Fibroblast of lung (primary cell): ENCODE measurements around the gene PSKH1. TPM values are rescaled to one million over a fixed set of nuclear protein-coding genes. Genes with fewer than 3 reads are reported as not detected.

ENCODE experiments used
- DNase-seq, 2 donors: peaks; one replicate each; pipeline versions ENCODE4 v3.0.0 to v3.0.0-alpha.2; 2010; ENCODE audit warnings: low read depth in 2 of 2
- H2AFZ ChIP-seq: 2 replicates; pipeline ENCODE4 v1.5.1; 2012; ENCODE audit warnings: low read length, control low read depth, inconsistent platforms
- H3K27ac ChIP-seq: 2 replicates; pipeline ENCODE4 v1.5.1; 2011; ENCODE audit warnings: low read length, control low read depth; ENCODE audit not compliant: insufficient read depth
- H3K27me3 ChIP-seq: 2 replicates; pipeline ENCODE4 v1.5.1; 2011; ENCODE audit warnings: mild to moderate bottlenecking, low read length; ENCODE audit not compliant: control insufficient read depth, insufficient read depth
- H3K36me3 ChIP-seq: 2 replicates; pipeline ENCODE4 v1.5.1; 2011; ENCODE audit warnings: low read length; ENCODE audit not compliant: control insufficient read depth, insufficient read depth
- H3K4me1 ChIP-seq: 2 replicates; pipeline ENCODE4 v1.5.1; 2011; ENCODE audit warnings: low read length; ENCODE audit not compliant: control insufficient read depth, insufficient read depth; ENCODE audit errors: extremely low read depth
- H3K4me2 ChIP-seq: 2 replicates; pipeline ENCODE4 v1.5.1; 2011; ENCODE audit warnings: low read length, control low read depth; ENCODE audit not compliant: insufficient read depth; ENCODE audit errors: extremely low read depth
- H3K4me3 ChIP-seq, 4 experiments: fragments of 200-600 bp in 1 of 4; sonication (generic) in 1 of 4; replicated peaks in 1 of 4; 2 replicates each; pipeline ENCODE4 v1.5.1; 2011 to 2016; ENCODE audit warnings: low read length in 4 of 4, low read depth in 3 of 4, mild to moderate bottlenecking in 3 of 4, control low read depth in 2 of 4, inconsistent platforms in 1 of 4, mixed read lengths in 1 of 4; ENCODE audit not compliant: insufficient read depth in 1 of 4; ENCODE audit errors: control extremely low read depth in 1 of 4
- H3K79me2 ChIP-seq: 2 replicates; pipeline ENCODE4 v1.5.1; 2012; ENCODE audit warnings: mild to moderate bottlenecking, low read length, inconsistent platforms; ENCODE audit not compliant: control insufficient read depth, insufficient read depth
- H3K9ac ChIP-seq: 2 replicates; pipeline ENCODE4 v1.5.1; 2011; ENCODE audit warnings: mild to moderate bottlenecking, low read length, control low read depth; ENCODE audit not compliant: insufficient read depth
- H3K9me3 ChIP-seq: 2 replicates; pipeline ENCODE4 v1.5.1; 2012; ENCODE audit warnings: low read depth, low read length; ENCODE audit not compliant: control insufficient read depth, insufficient read depth
- H4K20me1 ChIP-seq: 2 replicates; pipeline ENCODE4 v1.5.1; 2011; ENCODE audit warnings: low read length; ENCODE audit not compliant: control insufficient read depth, insufficient read depth; ENCODE audit errors: extremely low read depth
- CTCF ChIP-seq, 2 donors: IDR thresholded peaks in 1 of 2; conservative IDR thresholded peaks in 1 of 2; 1 replicate in 1 of 2; 2 replicates in 1 of 2; pipeline ENCODE4 v1.5.1; 2011 to 2012; ENCODE audit warnings: low read length in 2 of 2, control low read depth in 1 of 2, inconsistent platforms in 1 of 2, low read depth in 1 of 2, mild to moderate bottlenecking in 1 of 2
- EZH2 ChIP-seq: IDR thresholded peaks from 2 replicates; pipeline ENCODE4 v1.5.1; 2012; ENCODE audit warnings: low read length, control low read depth, mild to moderate bottlenecking; ENCODE audit errors: missing control alignments
- polyA plus RNA-seq, 2 donors: library from polyadenylated mRNA; depleted of rRNA in 1 of 2; stranded (reverse) in 1 of 2; unstranded in 1 of 2; fragments of >200 nt; gene quantifications; 2 replicates each; pipeline ENCODE4 v1.2.1, GENCODE V29; 2011 to 2012; ENCODE audit warnings: missing spikeins in 1 of 2
- total RNA-seq: library from RNA; depleted of rRNA; stranded (reverse); fragments of >200 nt; gene quantifications from 2 replicates; pipeline ENCODE4 v1.2.1, GENCODE V29; 2014

Gene PSKH1
- total and polyA plus RNA-seq, 2 donors (not counting 1 experiment from before 2014, with no cell fraction given), result 13.4 to 15.4 TPM

GRCh38 chr16:67927131-67927941 is 34.3 kb downstream of the PSKH1 start:
- Histone ChIP-seq H4K20me1 (no peaks in the 10 kb centered on the region), H3K27me3 (no peaks in the 10 kb centered on the region), H3K9ac (no peak overlapping the region), H3K9me3 (no peaks in the 10 kb centered on the region), H3K4me3 (no peak overlapping the region), H2AFZ (no peak overlapping the region), H3K4me2 (no peak overlapping the region), H3K4me1 (no peaks in the 10 kb centered on the region), H3K79me2 (no peaks in the 10 kb centered on the region), H3K27ac (no peak overlapping the region), H3K36me3 (peaks cover 13% of the 10 kb centered on the region)
- no peak for DNase-seq
- TF ChIP-seq EZH2 (no peak), CTCF (conservative IDR thresholded peaks at IDR 0.05 in 1 of 2, IDR thresholded peaks at IDR 0.05 in 1 of 2; ENCODE audit: low read depth in 1 of 2, low read length in 2 of 2) (no peak)

GRCh38 chr16:67928147-67928546 is 35.1 kb downstream of the PSKH1 start:
- Histone ChIP-seq H3K27ac (no peak overlapping the region), H3K79me2 (no peaks in the 10 kb centered on the region), H3K27me3 (no peaks in the 10 kb centered on the region), H3K36me3 (peaks cover 14% of the 10 kb centered on the region), H3K9me3 (no peaks in the 10 kb centered on the region), H3K9ac (no peak overlapping the region), H2AFZ (no peak overlapping the region), H3K4me3 (no peak overlapping the region), H3K4me1 (no peaks in the 10 kb centered on the region), H4K20me1 (no peaks in the 10 kb centered on the region), H3K4me2 (no peak overlapping the region)
- no peak for DNase-seq
- TF ChIP-seq EZH2, result no peak
- no peak for TF ChIP-seq CTCF (conservative IDR thresholded peaks at IDR 0.05 in 1 of 2, IDR thresholded peaks at IDR 0.05 in 1 of 2; ENCODE audit: low read depth in 1 of 2, low read length in 2 of 2)

GRCh38 chr16:67928561-67929364 is 35.7 kb downstream of the PSKH1 start:
- Histone ChIP-seq H2AFZ (no peak overlapping the region), H3K4me1 (no peaks in the 10 kb centered on the region)
- DNase-seq, result peak; percentile 22 to 58

More at GRCh38 chr16:67928561-67929364, 35.7 kb downstream of the PSKH1 start:
- Histone ChIP-seq H3K27ac (no peak overlapping the region), H3K9me3 (no peaks in the 10 kb centered on the region), H4K20me1 (no peaks in the 10 kb centered on the region), H3K9ac (no peak overlapping the region), H3K27me3 (no peaks in the 10 kb centered on the region), H3K4me3 (no peak overlapping the region), H3K36me3 (peaks cover 14% of the 10 kb centered on the region), H3K4me2 (no peak overlapping the region), H3K79me2 (no peaks in the 10 kb centered on the region)
- TF ChIP-seq EZH2, result no peak
- peak; percentile 75 to 92 for TF ChIP-seq CTCF (conservative IDR thresholded peaks at IDR 0.05 in 1 of 2, IDR thresholded peaks at IDR 0.05 in 1 of 2; ENCODE audit: low read depth in 1 of 2, low read length in 2 of 2)
